NCI-H526 treated with DMSO at 0.1 percent for 48 hours (cell line): ENCODE results near the gene CFAP54.
A peak's percentile ranks its signal among the peaks of the same experiment; 100 is the strongest.
"Not testable (repeated sequence)": the region's sequence is repeated elsewhere in the genome, so short reads cannot be mapped to it uniquely, and the experiment has no call there.

Experiments
- DNase-seq: peaks from one replicate; lab custom pipeline; 2025; lab: John Stamatoyannopoulos, UW

Gene CFAP54

GRCh38 chr12:96489392-96490056 is at the start of gene CFAP54:
Gene CFAP54 (plus strand): TSS chr12:96489577. CDS start chr12:96489610, 33 bp downstream.
- peak; percentile 80 for DNase-seq

- no peak for DNase-seq
These were observed 47.6 kb upstream of the CFAP54 start for GRCh38 chr12:96441816-96442215.

GRCh38 chr12:96442906-96443305 is 46.5 kb upstream of the CFAP54 start:
- no peak for DNase-seq

GRCh38 chr12:96444399-96444798 is 45.0 kb upstream of the CFAP54 start:
- no peak for DNase-seq

GRCh38 chr12:96445691-96446583 is 43.4 kb upstream of the CFAP54 start:
- DNase-seq, result no peak

GRCh38 chr12:96447256-96447655 is 42.1 kb upstream of the CFAP54 start:
- DNase-seq, result no peak

GRCh38 chr12:96448300-96448699 is 41.1 kb upstream of the CFAP54 start:
- no peak for DNase-seq

- no peak for DNase-seq
These were observed 37.0 kb upstream of the CFAP54 start for GRCh38 chr12:96452261-96452922.

- DNase-seq, result no peak
These were observed 35.0 kb upstream of the CFAP54 start for GRCh38 chr12:96454396-96454795.

- no peak for DNase-seq
These were observed 33.0 kb upstream of the CFAP54 start for GRCh38 chr12:96456265-96456974.

- no peak for DNase-seq
These were observed 32.0 kb upstream of the CFAP54 start for GRCh38 chr12:96457191-96457930.

- DNase-seq, result not testable (repeated sequence)
These were observed 30.1 kb upstream of the CFAP54 start for GRCh38 chr12:96459281-96459680.

- no peak for DNase-seq
These were observed 26.7 kb upstream of the CFAP54 start for GRCh38 chr12:96462571-96463280.

GRCh38 chr12:96465896-96466295 is 23.5 kb upstream of the CFAP54 start:
- no peak for DNase-seq

- no peak for DNase-seq
These were observed 22.2 kb upstream of the CFAP54 start for GRCh38 chr12:96466939-96467751.

- no peak for DNase-seq
These were observed 17.9 kb upstream of the CFAP54 start for GRCh38 chr12:96471368-96472050.

- no peak for DNase-seq
These were observed 17.0 kb upstream of the CFAP54 start for GRCh38 chr12:96472384-96472783.

GRCh38 chr12:96473394-96474093 is 15.8 kb upstream of the CFAP54 start:
- no peak for DNase-seq

GRCh38 chr12:96474206-96474605 is 15.2 kb upstream of the CFAP54 start:
- DNase-seq, result no peak
